ENCODE results near the gene CDHR3.

Gene CDHR3

GRCh38 chr7:106076537-106076936 lies 113.5 kb downstream of the CDHR3 start:
- Histone ChIP-seq H3K36me3 (ENCODE audit: control insufficient read depth, insufficient read depth, low read length) (no peaks in the 10 kb centered on the region), H3K4me1 (ENCODE audit: control insufficient read depth, insufficient read depth, low read length) (peaks cover 31% of the 10 kb centered on the region), H3K9ac (ENCODE audit: low read length) (no peak overlapping the region), H3K4me3 (ENCODE audit: low read length) (no peak overlapping the region), H3K27me3 (ENCODE audit: control insufficient read depth, insufficient read depth, low read length) (no peaks in the 10 kb centered on the region), H3K9me3 (ENCODE audit: control insufficient read depth, low read length) (no peaks in the 10 kb centered on the region)

GRCh38 chr7:106080300-106080987 lies 117.4 kb downstream of the CDHR3 start:
- Histone ChIP-seq H3K9me3 (ENCODE audit: control insufficient read depth, low read length) (no peaks in the 10 kb centered on the region), H3K27me3 (ENCODE audit: control insufficient read depth, insufficient read depth, low read length) (no peaks in the 10 kb centered on the region), H3K36me3 (ENCODE audit: control insufficient read depth, insufficient read depth, low read length) (no peaks in the 10 kb centered on the region), H3K9ac (ENCODE audit: low read length) (no peak overlapping the region), H3K4me3 (ENCODE audit: low read length) (no peak overlapping the region), H3K4me1 (ENCODE audit: control insufficient read depth, insufficient read depth, low read length) (no peaks in the 10 kb centered on the region)

- Histone ChIP-seq H3K36me3 (ENCODE audit: control insufficient read depth, insufficient read depth, low read length) (no peaks in the 10 kb centered on the region), H3K9me3 (ENCODE audit: control insufficient read depth, low read length) (no peaks in the 10 kb centered on the region), H3K4me1 (ENCODE audit: control insufficient read depth, insufficient read depth, low read length) (no peaks in the 10 kb centered on the region), H3K9ac (ENCODE audit: low read length) (no peak overlapping the region), H3K4me3 (ENCODE audit: low read length) (no peak overlapping the region), H3K27me3 (ENCODE audit: control insufficient read depth, insufficient read depth, low read length) (no peaks in the 10 kb centered on the region)
These were observed 119.2 kb downstream of the CDHR3 start for GRCh38 chr7:106082087-106082854.

Data from mucosa of stomach (tissue), 1 donor.